ENCODE measurements around the gene GABRB3.

The GABRB3 gene

DNA sequence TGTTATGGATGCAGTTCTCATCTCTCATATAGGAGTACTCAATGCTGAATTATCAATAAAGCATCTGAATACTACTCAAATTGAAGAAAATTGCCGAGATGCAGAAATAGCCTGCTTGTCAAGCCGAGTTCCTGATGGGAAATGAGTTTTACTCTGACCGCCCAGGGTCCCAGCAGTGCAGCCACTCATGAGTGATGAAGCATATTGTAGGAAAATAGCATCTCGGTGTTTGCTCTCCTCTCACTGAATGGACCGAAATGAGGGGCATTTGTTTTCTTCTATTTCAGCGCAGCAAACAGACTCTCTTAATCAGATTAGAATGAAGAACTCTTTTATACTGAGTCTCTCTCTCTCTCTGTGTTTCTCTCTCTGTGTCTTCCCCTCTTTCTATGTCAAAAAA is 190.0 kb downstream of the GABRB3 start:
- H3K4me3 ChIP-seq (ENCODE audit: low read length), result no peak overlapping the region
- H3K9me3 ChIP-seq (ENCODE audit: control insufficient read depth, low read length), result peaks cover 3% of the 10 kb centered on the region
- no peaks in the 10 kb centered on the region for H3K27me3 ChIP-seq (replicated peaks; ENCODE audit: control insufficient read depth, insufficient read depth, low read length)
- H3K9ac ChIP-seq (ENCODE audit: low read length), result no peak overlapping the region
- H3K4me1 ChIP-seq (ENCODE audit: control insufficient read depth, insufficient read depth, low read length), result no peaks in the 10 kb centered on the region
- no peaks in the 10 kb centered on the region for H3K36me3 ChIP-seq (ENCODE audit: control insufficient read depth, insufficient read depth, low read length, severe bottlenecking)
- no peak for DNase-seq (ENCODE audit: low read depth)

DNA sequence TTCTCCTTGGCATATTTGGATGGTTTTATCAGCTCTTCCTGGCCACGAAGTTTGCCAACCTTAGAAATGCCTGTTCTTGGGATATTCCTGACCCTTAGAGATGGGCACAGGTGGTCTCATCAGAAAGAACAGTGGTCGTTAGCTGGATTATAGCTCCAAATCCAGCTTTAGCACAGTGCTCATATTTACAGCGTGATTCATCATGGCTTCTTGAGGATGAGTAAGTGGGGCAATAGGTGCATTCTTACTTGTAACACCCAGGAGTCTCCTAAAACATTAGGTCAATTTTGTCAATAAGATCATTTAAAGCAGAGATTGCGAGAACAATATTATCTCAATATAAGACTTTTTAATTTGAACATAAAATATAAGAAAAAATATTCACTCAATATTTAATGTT is 191.9 kb downstream of the GABRB3 start:
- H3K27me3 ChIP-seq (replicated peaks; ENCODE audit: control insufficient read depth, insufficient read depth, low read length), result no peaks in the 10 kb centered on the region
- H3K9ac ChIP-seq (ENCODE audit: low read length), result no peak overlapping the region
- no peak overlapping the region for H3K4me3 ChIP-seq (ENCODE audit: low read length)
- H3K4me1 ChIP-seq (ENCODE audit: control insufficient read depth, insufficient read depth, low read length), result no peaks in the 10 kb centered on the region
- peaks cover 3% of the 10 kb centered on the region for H3K9me3 ChIP-seq (ENCODE audit: control insufficient read depth, low read length)
- H3K36me3 ChIP-seq (ENCODE audit: control insufficient read depth, insufficient read depth, low read length, severe bottlenecking), result no peaks in the 10 kb centered on the region
- DNase-seq (ENCODE audit: low read depth), result no peak

DNA sequence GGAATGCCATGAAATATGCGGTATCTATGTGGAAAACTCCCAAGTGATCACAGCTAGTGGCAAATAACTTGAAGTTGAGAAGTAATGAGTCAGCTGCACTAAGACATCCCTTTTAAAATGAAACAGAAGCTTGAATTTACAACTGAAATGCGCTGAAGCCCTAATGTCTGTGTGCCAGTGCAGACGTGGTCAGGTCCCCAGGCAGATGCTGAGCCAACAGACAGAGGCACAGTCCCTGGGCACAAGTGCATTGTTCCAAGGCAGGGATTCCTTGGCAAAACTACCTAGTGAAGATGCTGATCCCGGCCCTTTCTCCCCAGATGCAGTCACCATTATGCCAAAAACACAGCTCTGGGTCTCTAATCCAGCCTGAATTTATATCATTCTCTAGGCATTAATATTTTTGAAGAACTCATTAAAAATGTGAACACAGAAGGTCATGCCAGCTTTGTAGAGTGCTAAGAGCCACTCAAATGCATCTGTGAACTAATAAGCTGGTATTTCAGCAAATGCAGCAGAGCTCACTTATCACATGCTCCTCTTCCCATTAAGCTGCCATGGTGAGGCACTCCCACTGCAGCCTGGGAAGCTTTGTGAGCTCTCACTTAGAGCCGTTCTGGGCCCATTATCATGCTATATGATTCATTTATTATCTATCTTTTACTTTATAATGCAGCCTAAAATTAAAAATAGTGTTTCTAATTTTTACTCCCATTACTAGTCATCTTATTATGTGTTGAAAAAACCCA is 200.1 kb downstream of the GABRB3 start:
- Histone ChIP-seq H3K9ac (ENCODE audit: low read length) (no peak overlapping the region), H3K36me3 (ENCODE audit: control insufficient read depth, insufficient read depth, low read length, severe bottlenecking) (no peaks in the 10 kb centered on the region), H3K4me3 (ENCODE audit: low read length) (no peak overlapping the region), H3K27me3 (replicated peaks; ENCODE audit: control insufficient read depth, insufficient read depth, low read length) (no peaks in the 10 kb centered on the region), H3K4me1 (ENCODE audit: control insufficient read depth, insufficient read depth, low read length) (no peaks in the 10 kb centered on the region), H3K9me3 (ENCODE audit: control insufficient read depth, low read length) (no peaks in the 10 kb centered on the region)
- DNase-seq (ENCODE audit: low read depth), result no peak

DNA sequence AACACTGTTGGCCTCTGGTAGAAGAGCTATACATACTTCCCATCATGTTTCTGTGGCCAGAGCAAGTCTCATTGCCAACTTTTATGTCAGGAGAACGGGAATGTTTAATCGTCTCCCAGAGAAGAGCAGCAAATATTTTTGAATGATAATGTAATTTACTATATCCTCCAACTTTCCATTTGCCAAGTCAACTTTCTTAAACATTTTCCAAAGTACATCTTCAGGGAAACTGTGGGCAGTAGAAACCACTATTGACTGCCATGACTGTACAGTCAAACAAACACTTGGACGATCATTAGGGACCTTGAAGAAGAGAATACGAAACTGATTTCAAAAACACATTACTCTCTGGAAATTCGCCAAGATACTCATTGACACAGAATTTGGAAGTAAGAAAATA is 201.5 kb downstream of the GABRB3 start:
- no peaks in the 10 kb centered on the region for H3K36me3 ChIP-seq (ENCODE audit: control insufficient read depth, insufficient read depth, low read length, severe bottlenecking)
- no peak for DNase-seq (ENCODE audit: low read depth)
- no peaks in the 10 kb centered on the region for H3K27me3 ChIP-seq (replicated peaks; ENCODE audit: control insufficient read depth, insufficient read depth, low read length)
- H3K9ac ChIP-seq (ENCODE audit: low read length), result no peak overlapping the region
- no peaks in the 10 kb centered on the region for H3K9me3 ChIP-seq (ENCODE audit: control insufficient read depth, low read length)
- no peak overlapping the region for H3K4me3 ChIP-seq (ENCODE audit: low read length)
- no peaks in the 10 kb centered on the region for H3K4me1 ChIP-seq (ENCODE audit: control insufficient read depth, insufficient read depth, low read length)

DNA sequence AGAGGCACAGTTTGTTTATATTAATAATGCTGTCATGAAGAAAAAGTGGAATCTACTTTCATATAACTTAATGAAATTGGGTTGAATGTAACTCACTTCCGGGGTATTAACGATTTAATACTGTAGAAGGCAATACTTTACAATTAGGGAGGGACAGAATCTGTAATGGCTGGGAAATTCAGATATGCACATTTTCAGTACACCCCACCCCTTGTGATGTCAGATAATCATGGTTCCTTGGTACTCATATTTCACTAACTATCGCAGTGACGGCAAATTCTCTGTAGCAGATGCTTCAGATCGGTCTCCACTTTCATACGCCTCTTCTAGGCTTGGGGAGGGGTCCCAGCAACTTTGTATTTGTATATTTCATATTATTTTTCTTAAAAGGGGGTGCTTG is 207.3 kb downstream of the GABRB3 start:
- Histone ChIP-seq H3K9ac (ENCODE audit: low read length) (no peak overlapping the region), H3K4me3 (ENCODE audit: low read length) (no peak overlapping the region), H3K9me3 (ENCODE audit: control insufficient read depth, low read length) (no peaks in the 10 kb centered on the region), H3K36me3 (ENCODE audit: control insufficient read depth, insufficient read depth, low read length, severe bottlenecking) (no peaks in the 10 kb centered on the region), H3K4me1 (ENCODE audit: control insufficient read depth, insufficient read depth, low read length) (no peaks in the 10 kb centered on the region), H3K27me3 (replicated peaks; ENCODE audit: control insufficient read depth, insufficient read depth, low read length) (no peaks in the 10 kb centered on the region)
- DNase-seq (ENCODE audit: low read depth), result no peak

DNA sequence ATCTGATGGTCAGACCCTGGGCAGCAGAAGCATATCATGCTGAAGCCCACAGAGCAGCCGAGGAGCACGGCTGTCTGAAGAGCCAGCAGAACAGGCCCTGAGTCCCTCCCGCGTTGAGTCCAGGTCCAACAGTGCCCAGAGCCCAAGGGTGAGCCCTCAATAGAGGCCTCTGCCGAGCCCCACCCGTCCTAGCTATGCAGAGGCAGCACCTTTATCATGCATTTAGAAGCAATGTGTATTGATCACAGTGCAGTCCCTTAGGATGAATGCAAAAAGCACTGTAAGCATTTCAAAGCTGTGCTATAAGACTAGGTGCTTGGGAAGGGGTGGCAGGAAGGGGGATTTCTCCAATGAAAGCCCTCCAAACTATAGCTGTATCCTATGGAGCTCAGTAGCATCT is 208.5 kb downstream of the GABRB3 start:
- no peaks in the 10 kb centered on the region for H3K9me3 ChIP-seq (ENCODE audit: control insufficient read depth, low read length)
- no peak overlapping the region for H3K9ac ChIP-seq (ENCODE audit: low read length)
- H3K36me3 ChIP-seq (ENCODE audit: control insufficient read depth, insufficient read depth, low read length, severe bottlenecking), result no peaks in the 10 kb centered on the region
- no peak for DNase-seq (ENCODE audit: low read depth)
- no peaks in the 10 kb centered on the region for H3K27me3 ChIP-seq (replicated peaks; ENCODE audit: control insufficient read depth, insufficient read depth, low read length)
- H3K4me1 ChIP-seq (ENCODE audit: control insufficient read depth, insufficient read depth, low read length), result no peaks in the 10 kb centered on the region
- no peak overlapping the region for H3K4me3 ChIP-seq (ENCODE audit: low read length)

DNA sequence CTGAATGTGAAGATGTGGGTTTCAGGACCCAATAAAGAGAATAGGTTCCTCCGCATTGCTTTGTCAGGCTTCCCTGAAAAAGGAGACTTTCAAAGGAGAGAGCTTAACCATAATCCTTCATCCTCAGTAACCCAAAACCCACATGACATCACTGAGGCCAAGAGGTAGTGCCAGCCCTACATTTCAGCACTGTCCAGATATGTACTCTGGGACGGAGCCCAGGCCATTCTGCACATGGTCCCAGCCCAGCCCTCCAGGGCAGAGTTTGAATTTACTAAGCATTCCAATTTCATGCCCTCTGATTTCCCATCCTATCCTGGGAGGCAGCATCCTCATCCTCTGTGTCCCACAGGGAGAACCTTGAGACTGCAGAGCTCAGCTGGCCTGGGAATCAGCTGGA is 210.5 kb downstream of the GABRB3 start:
- no peaks in the 10 kb centered on the region for H3K27me3 ChIP-seq (replicated peaks; ENCODE audit: control insufficient read depth, insufficient read depth, low read length)
- no peaks in the 10 kb centered on the region for H3K4me1 ChIP-seq (ENCODE audit: control insufficient read depth, insufficient read depth, low read length)
- DNase-seq (ENCODE audit: low read depth), result no peak
- no peaks in the 10 kb centered on the region for H3K36me3 ChIP-seq (ENCODE audit: control insufficient read depth, insufficient read depth, low read length, severe bottlenecking)
- no peak overlapping the region for H3K4me3 ChIP-seq (ENCODE audit: low read length)
- H3K9ac ChIP-seq (ENCODE audit: low read length), result no peak overlapping the region
- no peaks in the 10 kb centered on the region for H3K9me3 ChIP-seq (ENCODE audit: control insufficient read depth, low read length)

DNA sequence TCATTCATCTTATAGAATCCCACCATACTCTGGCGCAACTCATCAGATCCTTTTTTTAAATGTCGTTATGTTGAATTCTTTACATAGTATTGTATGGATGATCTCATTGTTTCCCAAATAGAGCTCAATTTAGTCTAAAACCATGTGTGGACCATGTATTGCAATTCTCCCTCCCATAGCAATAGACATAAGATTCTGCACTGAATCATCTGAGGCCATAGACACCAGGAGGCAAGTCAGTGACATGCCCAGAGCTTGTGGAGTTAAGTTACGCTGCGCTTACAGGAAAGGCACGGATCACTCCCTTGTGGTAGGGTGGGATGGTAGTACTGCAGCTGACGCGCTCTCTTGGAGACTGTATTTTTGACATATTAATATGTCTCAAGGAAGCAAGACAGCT is 211.0 kb downstream of the GABRB3 start:
- Histone ChIP-seq H3K36me3 (ENCODE audit: control insufficient read depth, insufficient read depth, low read length, severe bottlenecking) (no peaks in the 10 kb centered on the region), H3K4me1 (ENCODE audit: control insufficient read depth, insufficient read depth, low read length) (no peaks in the 10 kb centered on the region), H3K4me3 (ENCODE audit: low read length) (no peak overlapping the region)

DNA sequence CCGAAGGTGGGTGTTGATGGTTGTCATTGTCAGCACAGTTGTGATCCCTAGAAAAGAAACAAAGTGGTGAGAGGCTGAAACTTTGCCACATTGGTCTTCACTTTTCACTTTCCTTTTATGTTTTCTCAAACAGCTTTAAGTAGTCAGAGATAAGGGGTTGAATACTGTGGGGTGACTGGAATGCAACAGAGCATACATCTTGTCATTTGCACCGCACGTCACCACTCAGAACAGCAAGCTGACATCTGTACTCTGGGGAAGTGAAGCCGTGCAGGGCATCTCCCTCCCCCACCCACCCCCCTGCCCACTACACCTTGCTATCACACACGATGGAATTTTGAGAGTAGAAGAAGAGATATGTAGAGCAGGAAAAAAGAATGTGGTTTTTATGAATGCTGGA is 211.7 kb downstream of the GABRB3 start:
- Histone ChIP-seq H3K9ac (ENCODE audit: low read length) (no peak overlapping the region), H3K4me3 (ENCODE audit: low read length) (no peak overlapping the region), H3K9me3 (ENCODE audit: control insufficient read depth, low read length) (no peaks in the 10 kb centered on the region), H3K27me3 (replicated peaks; ENCODE audit: control insufficient read depth, insufficient read depth, low read length) (no peaks in the 10 kb centered on the region), H3K36me3 (ENCODE audit: control insufficient read depth, insufficient read depth, low read length, severe bottlenecking) (no peaks in the 10 kb centered on the region), H3K4me1 (ENCODE audit: control insufficient read depth, insufficient read depth, low read length) (no peaks in the 10 kb centered on the region)
- no peak for DNase-seq (ENCODE audit: low read depth)

More for the DNA sequence above, 211.0 kb downstream of the GABRB3 start:
- DNase-seq (ENCODE audit: low read depth), result no peak
- Histone ChIP-seq H3K9me3 (ENCODE audit: control insufficient read depth, low read length) (no peaks in the 10 kb centered on the region), H3K9ac (ENCODE audit: low read length) (no peak overlapping the region), H3K27me3 (replicated peaks; ENCODE audit: control insufficient read depth, insufficient read depth, low read length) (no peaks in the 10 kb centered on the region)

DNA sequence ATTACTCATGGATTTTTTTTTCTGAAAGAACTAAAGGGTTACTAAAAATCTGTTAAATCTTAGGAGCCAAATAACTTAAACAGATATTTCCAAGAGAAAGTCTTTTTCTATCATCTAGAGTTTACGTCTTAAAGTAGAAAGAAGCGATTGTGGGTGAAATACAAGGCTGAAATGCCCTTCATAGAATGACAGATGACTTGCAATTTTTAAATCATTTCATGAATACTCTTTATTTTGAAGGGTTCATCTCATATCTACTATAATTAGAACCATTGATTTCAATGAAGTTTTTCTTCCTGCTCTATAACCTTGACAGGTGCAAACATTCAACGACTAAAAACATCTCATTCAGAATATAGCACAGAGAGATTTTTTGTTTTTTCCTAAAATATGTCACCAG is 217.0 kb downstream of the GABRB3 start:
- Histone ChIP-seq H3K9me3 (ENCODE audit: control insufficient read depth, low read length) (no peaks in the 10 kb centered on the region), H3K27me3 (replicated peaks; ENCODE audit: control insufficient read depth, insufficient read depth, low read length) (no peaks in the 10 kb centered on the region), H3K4me3 (ENCODE audit: low read length) (no peak overlapping the region), H3K36me3 (ENCODE audit: control insufficient read depth, insufficient read depth, low read length, severe bottlenecking) (no peaks in the 10 kb centered on the region), H3K4me1 (ENCODE audit: control insufficient read depth, insufficient read depth, low read length) (no peaks in the 10 kb centered on the region), H3K9ac (ENCODE audit: low read length) (no peak overlapping the region)
- DNase-seq (ENCODE audit: low read depth), result no peak

DNA sequence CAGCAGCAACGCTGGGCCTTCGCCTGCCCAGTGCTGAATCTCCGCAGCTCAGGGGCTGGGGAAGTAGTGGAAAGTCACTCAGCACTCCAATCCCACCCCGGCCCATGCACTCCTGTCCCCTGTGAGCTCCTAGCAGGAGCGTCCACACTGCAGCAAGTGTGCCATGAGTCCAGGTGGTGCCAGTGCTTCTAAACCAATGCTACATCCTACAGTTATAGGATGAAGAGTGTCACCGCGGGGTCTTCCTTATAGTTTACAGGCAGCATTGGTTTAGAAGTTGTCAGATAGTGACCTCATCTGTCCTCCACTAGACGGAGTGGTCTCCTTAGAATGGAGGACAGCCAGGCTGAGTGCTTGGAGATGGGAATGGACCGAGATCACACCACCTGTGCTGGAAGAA is 221.4 kb downstream of the GABRB3 start:
- Histone ChIP-seq H3K27me3 (replicated peaks; ENCODE audit: control insufficient read depth, insufficient read depth, low read length) (no peaks in the 10 kb centered on the region), H3K9me3 (ENCODE audit: control insufficient read depth, low read length) (no peaks in the 10 kb centered on the region), H3K9ac (ENCODE audit: low read length) (no peak overlapping the region), H3K36me3 (ENCODE audit: control insufficient read depth, insufficient read depth, low read length, severe bottlenecking) (no peaks in the 10 kb centered on the region), H3K4me1 (ENCODE audit: control insufficient read depth, insufficient read depth, low read length) (no peaks in the 10 kb centered on the region), H3K4me3 (ENCODE audit: low read length) (no peak overlapping the region)
- no peak for DNase-seq (ENCODE audit: low read depth)

DNA sequence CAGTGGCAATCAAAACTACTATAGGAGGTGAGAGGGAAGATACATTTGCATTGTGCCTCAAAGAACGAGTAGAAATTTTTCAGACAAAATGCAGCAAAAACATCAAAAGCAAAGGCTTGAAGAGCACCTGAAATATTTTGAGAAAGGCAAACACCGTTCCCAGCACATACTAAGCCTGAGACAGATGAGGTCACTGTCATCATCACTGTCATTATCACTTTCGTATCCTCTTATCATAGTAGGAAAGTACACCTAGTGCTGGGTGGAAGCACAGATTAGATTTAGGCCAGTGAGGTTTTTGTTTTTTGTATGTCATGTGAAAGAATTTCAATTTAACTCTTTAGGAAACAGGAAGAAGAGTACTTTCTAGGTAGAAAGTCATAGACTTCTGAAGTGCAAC is 222.0 kb downstream of the GABRB3 start:
- no peak overlapping the region for H3K9ac ChIP-seq (ENCODE audit: low read length)
- H3K4me1 ChIP-seq (ENCODE audit: control insufficient read depth, insufficient read depth, low read length), result no peaks in the 10 kb centered on the region
- H3K9me3 ChIP-seq (ENCODE audit: control insufficient read depth, low read length), result no peaks in the 10 kb centered on the region
- no peaks in the 10 kb centered on the region for H3K36me3 ChIP-seq (ENCODE audit: control insufficient read depth, insufficient read depth, low read length, severe bottlenecking)
- no peaks in the 10 kb centered on the region for H3K27me3 ChIP-seq (replicated peaks; ENCODE audit: control insufficient read depth, insufficient read depth, low read length)
- H3K4me3 ChIP-seq (ENCODE audit: low read length), result no peak overlapping the region
- no peak for DNase-seq (ENCODE audit: low read depth)

Data from adipocyte (in vitro differentiated cells).